GM21786 (cell line): Measurements from ENCODE around the gene BPIFB3.

Experiments used
- ATAC-seq: cut with Tn5 transposase; IDR thresholded peaks from one replicate; pipeline ENCODE4 v1.9.1; 2021; ENCODE audit not compliant: unreplicated experiment

BPIFB3 gene

DNA sequence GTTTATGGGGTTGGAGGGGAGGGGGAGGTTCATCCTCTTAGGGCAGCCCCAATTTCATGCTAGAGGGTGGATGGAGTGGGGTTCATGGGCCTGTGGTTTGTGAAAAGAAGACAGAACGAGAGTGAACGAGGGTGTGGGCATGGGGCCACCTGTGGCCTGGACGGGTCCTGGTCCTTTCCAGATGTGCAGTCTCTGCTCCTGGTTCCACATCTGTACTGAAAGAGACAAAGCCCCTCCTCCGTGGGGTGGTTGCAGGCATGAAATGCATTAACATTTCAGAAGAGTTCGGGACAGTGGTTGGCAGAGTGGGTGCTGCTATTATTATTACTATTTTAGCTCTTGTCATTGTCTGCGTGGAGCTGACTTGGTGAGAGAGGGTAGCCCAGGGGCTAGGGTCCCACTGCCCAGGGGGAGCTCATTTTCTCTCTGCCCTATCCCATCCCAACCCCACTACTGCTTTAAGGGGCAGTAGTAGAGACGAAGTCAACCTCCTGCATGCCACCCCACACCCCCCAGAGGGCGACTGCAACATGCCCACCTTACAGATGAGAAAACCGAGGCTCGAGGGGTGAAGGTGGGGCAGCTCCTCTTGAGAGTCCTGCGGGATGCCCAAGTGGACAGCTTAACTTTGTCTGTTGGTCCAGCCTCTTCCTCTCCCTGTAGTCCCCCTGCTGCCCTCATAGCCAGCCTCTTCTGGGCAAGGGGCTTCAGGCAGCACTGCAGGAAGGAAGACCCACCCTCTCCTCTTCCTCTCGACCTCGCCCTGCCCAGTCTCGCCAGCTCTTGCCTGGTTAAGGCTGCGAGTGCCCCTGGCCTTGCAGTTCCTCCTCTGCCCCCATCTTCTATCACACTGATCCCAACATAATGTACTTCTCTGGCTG, 37.8 kb upstream of the BPIFB3 start:
- no peak for ATAC-seq

GRCh38 chr20:33016581-33017109, 37.1 kb upstream of the BPIFB3 start:
- ATAC-seq: no peak

DNA sequence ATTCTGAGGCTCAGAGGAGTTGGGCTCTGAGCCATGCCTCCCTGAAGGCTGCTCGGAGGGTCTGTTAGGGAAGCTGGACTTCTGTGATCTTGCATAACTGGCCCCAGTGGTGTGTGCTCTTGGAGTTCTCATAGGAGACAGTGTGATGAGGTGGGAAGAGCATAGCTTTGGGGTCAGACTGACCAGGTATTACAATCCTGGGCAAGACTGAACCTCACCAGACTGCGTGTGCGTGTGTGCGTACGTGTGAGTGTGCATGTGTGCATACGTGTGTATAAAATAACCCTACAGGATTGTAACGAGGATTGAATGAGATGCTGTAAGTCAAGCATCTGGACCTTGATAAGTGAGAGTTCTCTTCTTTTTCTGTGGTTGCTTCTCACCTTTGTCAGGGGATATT, 36.2 kb upstream of the BPIFB3 start:
- ATAC-seq: no peak

- ATAC-seq: no peak
Observed at GRCh38 chr20:33018169-33018931, 35.4 kb upstream of the BPIFB3 start.

- no peak for ATAC-seq
Observed at GRCh38 chr20:33019465-33020277, 34.0 kb upstream of the BPIFB3 start.

DNA sequence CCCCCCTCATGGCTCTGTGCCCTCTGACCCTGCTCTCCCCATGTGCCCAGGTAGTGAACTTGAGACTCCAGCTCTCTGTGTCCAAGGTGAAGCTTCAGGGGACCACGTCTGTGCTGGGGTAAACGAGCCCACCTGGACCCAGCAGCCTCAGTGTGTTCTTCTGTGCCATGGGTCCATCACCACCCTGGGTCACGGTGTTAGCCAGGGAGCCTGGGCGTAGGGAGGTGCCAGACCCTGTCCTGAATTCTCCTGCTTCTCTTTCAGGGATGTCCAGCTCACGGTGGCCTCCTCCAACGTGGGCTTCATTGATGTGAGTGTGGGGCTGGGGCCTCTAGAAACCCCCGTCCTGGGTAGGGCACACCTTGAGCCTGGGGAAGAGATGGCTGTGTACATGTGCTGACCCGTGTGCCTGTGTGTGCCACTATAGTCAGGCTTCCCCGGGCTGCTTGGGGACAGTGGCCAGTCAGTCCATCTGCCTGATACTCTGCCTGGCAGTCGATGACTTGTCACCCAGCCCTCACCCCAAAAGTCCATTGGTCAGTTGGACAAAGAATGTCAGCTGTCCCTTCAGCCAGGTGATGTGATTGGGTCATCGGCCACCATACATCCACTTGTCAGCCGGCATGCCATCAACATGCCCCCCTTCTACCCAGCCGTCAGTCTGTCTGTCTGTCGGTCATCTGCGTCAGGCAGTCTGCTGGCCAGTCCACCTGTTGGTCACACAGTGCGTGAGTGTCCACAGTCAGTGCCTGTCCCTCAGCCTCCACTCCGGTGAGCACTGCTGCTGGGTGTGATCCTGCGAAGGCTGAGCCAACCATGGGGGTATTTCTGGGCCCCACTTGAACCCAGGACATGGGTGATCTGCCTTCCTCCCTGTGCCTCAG, 33.2 kb upstream of the BPIFB3 start:
- ATAC-seq: no peak

- no peak for ATAC-seq
Observed at GRCh38 chr20:33021879-33022278, 31.8 kb upstream of the BPIFB3 start.

- no peak for ATAC-seq
Observed at GRCh38 chr20:33022289-33022688, 31.4 kb upstream of the BPIFB3 start.

DNA sequence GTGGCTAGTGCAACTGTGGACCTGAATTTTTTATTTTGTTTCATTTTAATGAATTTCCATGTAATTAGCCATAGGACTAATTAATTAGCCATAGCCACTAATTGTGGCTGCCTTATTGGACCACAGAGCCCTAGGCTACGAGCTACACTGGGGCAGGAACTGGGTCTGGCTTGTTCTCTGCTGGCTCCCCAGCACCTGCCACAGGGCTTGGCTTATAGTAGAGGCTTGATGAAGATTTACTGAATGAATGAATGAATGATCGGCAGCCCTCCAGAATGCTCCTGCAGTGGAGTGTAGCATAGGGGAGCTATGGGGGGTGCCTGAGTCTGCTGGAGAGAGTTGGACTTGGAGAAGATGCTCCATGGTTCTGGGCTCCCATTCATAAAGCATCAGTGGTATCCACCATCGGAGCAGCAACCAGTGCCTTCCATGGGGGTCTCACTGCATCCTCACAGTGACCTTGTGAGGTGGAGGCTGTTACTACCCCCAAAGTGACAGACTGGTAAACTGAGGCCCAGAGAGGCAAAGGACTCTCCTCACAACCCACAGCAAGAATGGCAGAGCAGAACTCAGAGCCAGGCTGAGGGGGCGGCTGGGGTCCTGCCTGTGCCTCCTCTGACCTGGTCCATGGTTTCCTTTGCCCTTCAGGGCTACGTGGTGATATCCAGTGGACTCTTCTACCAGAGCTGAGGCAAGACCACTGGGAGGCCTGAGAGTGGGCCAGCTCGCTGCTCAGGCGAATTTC, 30.8 kb upstream of the BPIFB3 start:
- ATAC-seq: no peak

DNA sequence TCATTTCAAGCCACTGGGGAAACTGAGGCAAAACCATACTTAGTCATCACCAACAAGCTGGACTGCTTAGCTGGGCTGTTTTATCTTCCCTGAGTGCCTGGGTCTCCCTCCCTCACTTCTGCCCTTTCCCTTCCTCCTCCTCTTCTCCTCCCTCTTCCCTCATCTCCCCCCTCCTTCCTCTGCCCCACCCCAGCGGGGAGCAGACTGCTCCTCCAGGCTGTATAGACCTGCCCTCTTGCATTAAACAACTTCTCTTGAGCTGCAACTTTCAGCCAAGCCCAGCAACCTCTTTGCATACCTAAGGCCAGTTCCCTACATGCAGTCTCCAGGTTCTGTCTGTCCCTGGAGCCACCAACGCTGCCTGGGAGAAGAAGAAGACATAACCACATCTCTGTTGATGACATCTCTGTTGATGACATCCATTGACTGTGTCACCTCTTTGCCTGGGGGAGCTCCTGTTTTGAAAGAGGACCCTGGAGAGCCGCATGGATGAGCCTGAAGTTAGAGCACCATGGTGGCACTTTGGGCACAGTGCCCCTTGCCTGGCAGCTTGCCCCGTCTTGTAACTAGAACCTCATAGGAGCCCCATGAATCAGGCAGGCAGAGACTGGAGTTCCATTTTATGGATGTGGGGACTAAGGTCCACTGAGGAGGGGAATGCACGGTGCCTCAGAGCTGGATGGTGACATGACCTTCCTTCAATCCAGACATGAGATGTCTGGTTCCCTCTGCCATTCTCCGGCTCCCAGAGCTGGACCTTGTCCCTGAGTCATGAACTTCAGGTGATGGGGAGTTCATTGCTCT, 30.1 kb upstream of the BPIFB3 start:
- ATAC-seq: no peak

- ATAC-seq: no peak
Observed at GRCh38 chr20:33024243-33024560, 29.5 kb upstream of the BPIFB3 start.

- no peak for ATAC-seq
Observed at GRCh38 chr20:33024609-33025317, 28.9 kb upstream of the BPIFB3 start.

GRCh38 chr20:33025318-33025876, 28.3 kb upstream of the BPIFB3 start:
- no peak for ATAC-seq

GRCh38 chr20:33026072-33026778, 27.5 kb upstream of the BPIFB3 start:
- no peak for ATAC-seq

DNA sequence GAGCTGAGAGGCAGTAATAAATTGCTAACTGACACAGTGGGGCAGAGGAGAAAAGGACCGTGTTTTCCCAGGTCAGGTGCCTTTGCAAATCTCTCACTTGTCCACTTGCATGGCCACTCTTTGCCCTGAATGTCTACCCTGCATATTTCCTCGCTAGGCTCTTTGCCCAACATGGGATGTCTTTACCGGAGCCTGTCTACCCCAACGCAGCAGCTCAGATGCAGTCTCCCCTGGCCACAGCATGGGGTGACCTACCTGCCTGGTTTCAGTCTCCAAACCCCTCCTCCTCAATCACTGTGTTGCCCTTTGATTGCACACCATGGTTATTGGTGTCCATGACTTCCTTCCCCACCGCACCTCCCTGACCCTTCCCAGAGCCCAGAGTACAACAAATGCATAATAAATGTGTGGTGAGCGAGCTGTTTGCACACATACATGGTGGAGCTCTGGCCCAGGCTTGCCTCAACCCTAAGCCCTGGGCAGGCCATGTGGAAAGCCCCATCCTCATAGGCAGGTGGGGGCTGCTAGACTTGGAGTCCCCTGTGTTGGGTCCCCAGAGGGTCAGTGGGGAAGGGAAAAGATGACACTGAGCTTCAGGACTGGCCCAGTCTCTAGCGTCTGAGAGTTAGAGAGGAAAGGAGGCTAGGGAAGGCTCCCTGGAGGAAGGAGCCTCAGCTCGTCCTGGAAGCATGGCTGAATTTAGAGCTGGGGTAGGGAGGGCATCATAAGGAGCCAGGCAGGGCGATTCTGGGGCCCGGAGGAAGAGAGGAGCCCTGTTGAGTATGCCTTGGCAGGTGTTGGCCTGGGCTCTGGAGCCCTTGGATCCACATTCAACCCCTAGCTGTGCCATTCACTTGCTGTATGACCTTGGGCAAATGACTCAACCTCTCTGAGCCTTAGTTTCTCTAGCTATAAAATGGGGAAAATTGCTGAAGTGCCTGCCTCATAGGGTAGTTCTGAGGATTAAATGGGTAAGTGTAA, 26.6 kb upstream of the BPIFB3 start:
- no peak for ATAC-seq
